HG02610 (cell line): ENCODE results near the gene GHRH.

Experiments used
- ATAC-seq: cut with Tn5 transposase; IDR thresholded peaks from one replicate; pipeline ENCODE4 v1.9.1; 2021; ENCODE audit warnings: mild to moderate bottlenecking, moderate library complexity; ENCODE audit not compliant: unreplicated experiment

Gene GHRH

DNA sequence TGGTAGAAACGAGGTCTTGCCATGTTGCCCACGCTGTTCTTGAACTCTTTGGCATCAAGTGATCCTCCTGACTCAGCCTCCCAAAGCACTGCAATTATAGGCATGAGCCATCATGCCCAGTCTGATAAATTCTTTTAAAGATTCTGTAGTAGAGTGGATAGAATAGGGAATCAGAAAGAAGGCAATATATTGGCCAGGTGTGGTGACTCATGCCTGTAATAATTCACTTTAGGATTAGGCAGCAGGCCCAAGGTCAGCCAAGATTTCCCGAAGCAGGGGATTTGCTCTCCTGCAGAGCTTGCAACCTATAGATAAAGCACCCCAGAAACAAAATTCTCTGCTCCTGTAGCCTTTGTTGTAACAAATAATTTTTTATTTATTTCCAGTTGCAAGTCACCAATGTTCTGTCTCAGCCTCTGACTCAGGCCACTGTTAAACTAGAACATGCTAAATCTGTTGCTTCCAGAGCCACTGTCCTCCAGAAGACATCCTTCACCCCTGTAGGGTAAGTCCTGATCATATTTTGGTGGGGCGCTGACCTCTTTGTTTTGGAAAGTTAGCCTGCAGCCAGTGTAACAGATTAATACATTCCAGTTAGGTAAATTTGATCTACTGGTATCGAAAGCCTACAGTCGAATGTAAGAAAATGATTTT is 51.8 kb downstream of the GHRH start:
- ATAC-seq: no peak

GRCh38 chr20:37209193-37209592 is 52.4 kb downstream of the GHRH start:
- no peak for ATAC-seq

DNA sequence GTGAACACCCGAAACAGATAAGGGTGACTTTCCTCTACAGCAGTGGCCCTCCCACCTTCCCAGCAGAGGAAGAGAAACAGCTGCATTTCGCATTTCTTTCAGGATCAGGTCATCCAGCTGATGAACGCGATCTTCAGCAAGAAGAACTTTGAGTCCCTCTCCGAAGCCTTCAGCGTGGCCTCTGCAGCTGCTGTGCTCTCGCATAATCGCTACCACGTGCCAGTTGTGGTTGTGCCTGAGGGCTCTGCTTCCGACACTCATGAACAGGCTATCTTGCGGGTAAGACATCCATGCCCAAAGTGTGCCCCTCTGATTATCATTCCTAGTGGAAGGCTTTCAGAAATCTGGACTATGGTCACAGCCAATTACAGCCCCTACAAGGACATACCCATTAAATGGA is 54.4 kb downstream of the GHRH start:
- ATAC-seq: no peak

GRCh38 chr20:37205794-37206193 is 55.8 kb downstream of the GHRH start:
- no peak for ATAC-seq

DNA sequence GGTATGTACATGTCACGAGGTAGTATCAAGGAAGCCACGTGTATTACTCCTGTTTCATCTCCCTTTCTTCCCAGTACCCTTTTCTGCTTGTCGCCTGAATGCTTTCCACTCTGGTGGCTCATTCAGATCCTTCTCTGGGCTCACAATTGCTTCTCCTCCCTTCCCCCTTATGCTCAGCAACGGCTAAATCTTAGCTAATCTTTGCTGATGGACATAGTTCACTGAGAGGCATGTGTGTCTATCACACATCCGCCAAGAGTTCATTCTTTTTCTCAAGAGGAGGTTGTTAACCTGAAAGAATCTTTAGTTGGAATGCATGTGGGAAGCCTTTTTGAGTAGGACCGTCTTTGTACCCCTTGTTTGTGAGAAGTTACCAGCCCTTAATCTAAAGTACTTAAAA is 56.5 kb downstream of the GHRH start:
- ATAC-seq: no peak

DNA sequence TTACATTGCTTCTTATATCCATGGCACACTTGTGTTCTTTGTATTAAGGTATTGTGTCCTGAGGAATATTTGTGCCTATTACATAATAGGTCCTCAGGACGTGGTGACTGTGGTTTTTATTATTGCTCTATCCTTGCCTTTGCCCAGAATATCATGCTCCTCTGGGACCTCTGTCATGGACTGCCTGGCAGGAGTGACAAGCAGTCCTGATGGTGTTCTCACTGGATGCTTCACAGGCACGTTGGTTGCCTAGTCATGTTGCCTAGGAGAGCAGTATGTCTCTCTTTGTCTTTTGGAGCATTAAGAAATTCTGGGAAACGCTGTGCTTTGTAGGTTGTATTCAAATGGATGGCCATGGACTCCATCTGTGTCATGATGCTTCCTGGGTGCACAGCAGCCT is 57.6 kb downstream of the GHRH start:
- ATAC-seq: no peak

DNA sequence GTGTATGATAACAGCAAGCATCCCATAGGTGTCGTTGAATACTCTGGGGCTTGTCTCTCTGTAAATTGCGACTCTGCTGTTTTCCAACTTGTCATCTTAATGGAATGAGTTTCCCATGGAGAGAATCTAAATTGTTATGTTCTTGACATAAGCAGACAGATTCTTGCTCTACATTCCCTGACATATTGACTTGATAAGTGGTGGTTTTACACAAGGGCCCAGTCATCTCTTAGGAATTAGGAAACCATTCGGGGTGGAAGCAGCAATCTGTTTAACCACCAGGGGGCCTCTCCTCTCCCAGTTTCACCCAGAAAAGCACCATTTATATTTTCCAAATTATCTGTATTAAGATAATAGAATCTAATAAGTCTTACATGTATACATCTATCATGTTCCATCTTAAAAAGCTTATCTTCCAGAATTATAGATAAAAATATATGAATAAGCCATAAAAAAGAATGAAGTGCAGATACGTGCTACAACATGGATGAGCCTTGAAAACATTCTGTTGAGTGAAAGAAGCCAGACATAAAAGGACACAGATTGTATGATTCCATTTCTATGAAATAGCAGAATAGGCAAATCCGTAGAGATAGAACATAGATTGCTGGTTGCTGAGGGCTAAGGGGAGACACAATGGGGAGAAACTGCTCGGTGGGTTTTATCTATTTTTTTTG is 59.2 kb downstream of the GHRH start:
- ATAC-seq: no peak

DNA sequence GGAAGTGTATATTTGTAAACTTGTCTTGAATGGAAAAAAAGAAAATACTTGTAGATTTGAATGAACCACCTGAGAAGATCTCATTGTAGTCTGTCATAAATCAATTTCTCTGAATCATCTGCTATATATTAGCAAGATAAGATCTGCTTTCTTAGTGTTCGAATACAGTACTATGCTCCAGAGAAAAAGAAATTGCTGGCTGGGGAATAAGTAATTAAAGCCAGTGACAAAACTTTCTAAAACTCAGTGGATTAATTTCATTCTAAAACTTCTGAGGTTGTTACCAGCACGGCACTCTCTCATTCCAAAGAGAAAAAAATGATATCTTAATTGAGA is 59.8 kb downstream of the GHRH start:
- ATAC-seq: no peak
